ENCODE results near the gene PDIK1L. TPM values are rescaled to one million over a fixed set of nuclear protein-coding genes. Genes with fewer than 3 reads are reported as not detected.

PDIK1L gene
- total RNA-seq, 1 experiment from 2014 or later: 5.6 TPM

- H2BK20ac ChIP-seq (ENCODE audit: low read depth, low read length, poor library complexity, severe bottlenecking): no peak within 1 kb of the TSS
- Mint-ChIP-seq H3K27me3 (ENCODE audit: low read depth) (peaks cover 30% of the 10 kb centered on the region), H3K27ac (no peak within 1 kb of the TSS; a peak in 1 of 7 replicates), H3K4me1 (peaks cover 10 to 20% of the 10 kb centered on the region in 2 experiments), H3K36me3 (ENCODE audit: insufficient read depth in 1 of 3, low read depth in 3 of 3) (no peaks in the 10 kb centered on the region; a peak in 1 of 7 replicates), H3K4me3 (no peak within 1 kb of the TSS), H3K9me3 (no peaks in the 10 kb centered on the region)
- H3K23me2 ChIP-seq (ENCODE audit: insufficient read length, low read depth, low read length, poor library complexity, severe bottlenecking): no peaks in the 10 kb centered on the region
- H3K27me3 ChIP-seq (ENCODE audit: insufficient read depth, low read length): no peaks in the 10 kb centered on the region
- H3K79me1 ChIP-seq (ENCODE audit: insufficient read depth, low read depth, low read length, poor library complexity, severe bottlenecking): no peaks in the 10 kb centered on the region
- H2BK5ac ChIP-seq (ENCODE audit: insufficient read length, low read length): no peak within 1 kb of the TSS
- no peak within 1 kb of the TSS for H2BK120ac ChIP-seq (ENCODE audit: low read depth, low read length, poor library complexity, severe bottlenecking)
- no CpG with 5 or more reads among the region's 9 CpGs for WGBS (ENCODE audit: extremely low coverage, insufficient read length, low lambda C conversion rate)
- no peak within 1 kb of the TSS for H3K56ac ChIP-seq (ENCODE audit: insufficient read length, low read depth, low read length)
- DNase-seq: no peak
- no peak within 1 kb of the TSS for H3K23ac ChIP-seq (ENCODE audit: insufficient read length, low read depth, low read length)
- H2BK12ac ChIP-seq (ENCODE audit: insufficient read length, low read depth, low read length): no peak within 1 kb of the TSS
- H2AFZ ChIP-seq (ENCODE audit: low read length): no peak within 1 kb of the TSS
- H4K20me1 ChIP-seq (ENCODE audit: control insufficient read depth, insufficient read depth, insufficient read length): no peaks in the 10 kb centered on the region
- H3K9me3 ChIP-seq (ENCODE audit: control insufficient read depth, low read depth, low read length): no peaks in the 10 kb centered on the region
- H2AK5ac ChIP-seq (ENCODE audit: insufficient read length, low read length): no peak within 1 kb of the TSS
- no peaks in the 10 kb centered on the region for H3K4me1 ChIP-seq (ENCODE audit: insufficient read depth, low read length)
- no peak within 1 kb of the TSS for H4K8ac ChIP-seq (replicated peaks; ENCODE audit: insufficient read length, low read depth, low read length)
- no peak for TF ChIP-seq CTCF (conservative IDR thresholded peaks at IDR 0.05)
- 0 out of 2 replicates have a peak within 1 kb of the TSS, but pooled peaks have one; percentile 16 for H3K14ac ChIP-seq (ENCODE audit: insufficient read depth, low read length)
- no peak within 1 kb of the TSS for H3K4me2 ChIP-seq (ENCODE audit: insufficient read depth, insufficient read length, low read length)
- H3K79me2 ChIP-seq (ENCODE audit: insufficient read depth, low read length): no peaks in the 10 kb centered on the region
- H4K91ac ChIP-seq (ENCODE audit: insufficient read length, low read depth, low read length): no peak within 1 kb of the TSS
- no peak within 1 kb of the TSS for H3K9ac ChIP-seq (ENCODE audit: extremely low read depth, insufficient read length, low read length)
- H3K27ac ChIP-seq (ENCODE audit: insufficient read length, low read depth, low read length): no peak within 1 kb of the TSS
- no peak within 1 kb of the TSS for H3T11ph ChIP-seq (ENCODE audit: low read length)
- no peak within 1 kb of the TSS for H4K5ac ChIP-seq (ENCODE audit: insufficient read length, low read depth, low read length)
- H3K4ac ChIP-seq (ENCODE audit: low read depth, low read length): no peak within 1 kb of the TSS
- no peak within 1 kb of the TSS for H3K18ac ChIP-seq (ENCODE audit: insufficient read length, low read depth, low read length)
- no peak within 1 kb of the TSS for H2BK15ac ChIP-seq (ENCODE audit: low read depth, low read length)
These were observed 44.2 kb upstream of the PDIK1L start, which contains the start of gene TRIM63 for GRCh38 chr1:26067432-26067911. TRIM63 (minus strand) TSS chr1:26067630; CDS start chr1:26067494, 136 bp downstream.
